Measurements from ENCODE around the gene COL4A2.

- TF ChIP-seq, protein P1, sequence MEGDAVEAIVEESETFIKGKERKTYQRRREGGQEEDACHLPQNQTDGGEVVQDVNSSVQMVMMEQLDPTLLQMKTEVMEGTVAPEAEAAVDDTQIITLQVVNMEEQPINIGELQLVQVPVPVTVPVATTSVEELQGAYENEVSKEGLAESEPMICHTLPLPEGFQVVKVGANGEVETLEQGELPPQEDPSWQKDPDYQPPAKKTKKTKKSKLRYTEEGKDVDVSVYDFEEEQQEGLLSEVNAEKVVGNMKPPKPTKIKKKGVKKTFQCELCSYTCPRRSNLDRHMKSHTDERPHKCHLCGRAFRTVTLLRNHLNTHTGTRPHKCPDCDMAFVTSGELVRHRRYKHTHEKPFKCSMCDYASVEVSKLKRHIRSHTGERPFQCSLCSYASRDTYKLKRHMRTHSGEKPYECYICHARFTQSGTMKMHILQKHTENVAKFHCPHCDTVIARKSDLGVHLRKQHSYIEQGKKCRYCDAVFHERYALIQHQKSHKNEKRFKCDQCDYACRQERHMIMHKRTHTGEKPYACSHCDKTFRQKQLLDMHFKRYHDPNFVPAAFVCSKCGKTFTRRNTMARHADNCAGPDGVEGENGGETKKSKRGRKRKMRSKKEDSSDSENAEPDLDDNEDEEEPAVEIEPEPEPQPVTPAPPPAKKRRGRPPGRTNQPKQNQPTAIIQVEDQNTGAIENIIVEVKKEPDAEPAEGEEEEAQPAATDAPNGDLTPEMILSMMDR (IDR thresholded peaks at IDR 0.05) = no peak
- no peak for TF ChIP-seq POLR2A (IDR thresholded peaks at IDR 0.05)
Observed at GRCh38 chr13:110272227-110272626, 34.9 kb upstream of the COL4A2 start.
